CD8-positive, alpha-beta memory T cell (primary cell): ENCODE results near the gene MYADML2. TPM values are rescaled to one million over a fixed set of nuclear protein-coding genes. Genes with fewer than 3 reads are reported as not detected.

Experiments used
- CTCF ChIA-PET: fragments of 350-600 bp; sonication (Branson Sonifier 250); formaldehyde crosslinking; loops from one replicate; lab custom pipeline; 2021; ENCODE audit warnings: antibody characterized with exemption; lab: Charles Lee
- POLR2A ChIA-PET: fragments of 350-600 bp; sonication (Branson Sonifier 250); formaldehyde crosslinking; loops from one replicate; lab custom pipeline; 2021; ENCODE audit warnings: antibody characterized with exemption; lab: Charles Lee
- DNase-seq, 5 donors: peaks; one replicate each; pipeline versions ENCODE4 v3.0.0 to v3.0.0-alpha.2; 2020 to 2022; ENCODE audit warnings: mixed read lengths in 1 of 5
- H3K27ac ChIP-seq: one replicate; pipeline ENCODE4 v1.7.0; 2013; ENCODE audit warnings: low read depth, mild to moderate bottlenecking, low read length, moderate library complexity
- H3K27me3 ChIP-seq: 2 replicates; pipeline ENCODE4 v1.7.0; 2013; ENCODE audit warnings: low read length, mild to moderate bottlenecking; ENCODE audit not compliant: insufficient read depth, poor library complexity, severe bottlenecking
- H3K36me3 ChIP-seq: 2 replicates; pipeline ENCODE4 v1.7.0; 2013; ENCODE audit warnings: mild to moderate bottlenecking, low read length, moderate library complexity; ENCODE audit not compliant: insufficient read depth
- H3K4me1 ChIP-seq: 2 replicates; pipeline ENCODE4 v1.7.0; 2013; ENCODE audit warnings: mild to moderate bottlenecking, low read length, moderate library complexity; ENCODE audit not compliant: insufficient read depth
- H3K4me3 ChIP-seq: 2 replicates; pipeline ENCODE4 v1.7.0; 2013; ENCODE audit warnings: mild to moderate bottlenecking, low read length
- H3K9me3 ChIP-seq: 2 replicates; pipeline ENCODE4 v1.7.0; 2013; ENCODE audit warnings: mild to moderate bottlenecking, low read length
- H3K27ac Mint-ChIP-seq, 8 donors: one replicate each; pipeline ENCODE4 v1.8.0; 2020 to 2021; ENCODE audit warnings: mixed read lengths in 8 of 8, mild to moderate bottlenecking in 6 of 8, inconsistent platforms in 3 of 8, moderate library complexity in 3 of 8
- H3K27me3 Mint-ChIP-seq, 2 donors: one replicate each; pipeline ENCODE4 v1.8.0; 2020 to 2021; ENCODE audit warnings: mixed read lengths in 2 of 2, mild to moderate bottlenecking in 1 of 2, moderate library complexity in 1 of 2
- H3K36me3 Mint-ChIP-seq, 3 donors: one replicate each; pipeline ENCODE4 v1.8.0; 2020 to 2021; ENCODE audit warnings: mixed read lengths in 3 of 3, inconsistent platforms in 1 of 3, mild to moderate bottlenecking in 1 of 3
- H3K4me1 Mint-ChIP-seq, 3 donors: one replicate each; pipeline ENCODE4 v1.8.0; 2020 to 2021; ENCODE audit warnings: mixed read lengths in 3 of 3, inconsistent platforms in 1 of 3, mild to moderate bottlenecking in 1 of 3
- H3K4me3 Mint-ChIP-seq, 7 donors: one replicate each; pipeline ENCODE4 v1.8.0; 2020 to 2021; ENCODE audit warnings: mixed read lengths in 7 of 7, mild to moderate bottlenecking in 6 of 7, moderate library complexity in 4 of 7, inconsistent platforms in 2 of 7
- H3K9me3 Mint-ChIP-seq, 5 donors: one replicate each; pipeline ENCODE4 v1.8.0; 2020 to 2022; ENCODE audit warnings: mixed read lengths in 5 of 5, mild to moderate bottlenecking in 3 of 5, moderate library complexity in 2 of 5, inconsistent platforms in 1 of 5
- polyA plus RNA-seq: library from polyadenylated mRNA; unstranded; fragments of 300-500 nt; fragmentation: Illumina TruSeq; gene quantifications from one replicate; pipeline ENCODE4 v1.2.3, GENCODE V29; 2021
- total RNA-seq, 2 experiments: library from RNA; stranded (reverse); gene quantifications; one replicate each; pipeline ENCODE4 v1.2.3, GENCODE V29; 2021

Gene MYADML2
- total and polyA plus RNA-seq, 3 experiments from 2014 or later: not detected

DNA sequence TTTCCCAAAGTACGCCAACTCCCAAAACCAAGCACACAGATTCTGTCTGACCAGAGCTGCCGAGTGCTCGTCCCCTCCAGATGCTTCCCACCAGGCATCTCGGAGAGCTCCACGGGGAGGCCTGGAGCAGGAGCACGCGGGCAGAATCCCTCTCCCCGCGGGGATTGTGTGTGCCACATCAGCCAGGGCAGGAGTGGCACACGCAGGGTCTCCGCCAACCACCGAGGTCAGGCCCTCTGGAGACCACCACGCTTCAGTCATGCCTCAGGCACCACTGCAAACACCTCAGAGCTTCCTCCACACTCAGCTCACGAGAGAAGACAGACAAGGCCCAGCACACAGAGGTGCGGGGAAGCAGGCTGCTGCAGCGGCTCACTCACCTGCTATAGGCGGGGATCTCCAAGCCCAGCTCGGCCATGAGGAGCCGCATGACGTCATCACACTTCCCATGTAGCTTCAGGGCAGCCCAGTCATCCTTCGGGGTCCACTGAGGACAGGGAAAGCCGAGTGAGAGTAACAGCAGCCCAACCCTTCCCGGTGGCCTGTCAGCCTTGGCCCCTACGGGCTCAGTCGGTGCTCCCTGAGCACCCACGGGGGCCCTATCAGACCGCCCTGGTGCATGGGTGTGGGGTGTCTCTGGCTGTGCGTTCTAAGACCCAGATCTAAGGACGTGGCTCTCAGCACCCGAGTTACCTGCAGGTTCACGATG, 33.5 kb downstream of the MYADML2 start:
- Histone ChIP-seq H3K36me3 (peaks cover 32% of the 10 kb centered on the region), H3K4me3 (no peak overlapping the region), H3K4me1 (peaks cover 35% of the 10 kb centered on the region), H3K27ac (no peak overlapping the region), H3K9me3 (no peaks in the 10 kb centered on the region), H3K27me3 (no peaks in the 10 kb centered on the region)
- ChIA-PET CTCF (no interaction called here), POLR2A (interaction anchor here (0.6 to 1.2 kb wide), 2 partner anchors 13 to 51 kb away, joined by 4 to 6 read pairs; no protein-coding TSS in a partner anchor)
- H3K27ac Mint-ChIP-seq: peak overlapping the region in 3 of 8 donors; percentile 5 to 71 (median 68)
- H3K9me3 Mint-ChIP-seq: no peaks in the 10 kb centered on the region
- peaks cover 0 to 61% (median 6%) of the 10 kb centered on the region in 3 donors for H3K36me3 Mint-ChIP-seq
- no peak for DNase-seq
- H3K4me1 Mint-ChIP-seq: peaks cover 22 to 53% (median 26%) of the 10 kb centered on the region in 3 donors
- H3K27me3 Mint-ChIP-seq: no peaks in the 10 kb centered on the region
- H3K4me3 Mint-ChIP-seq: peak overlapping the region in 5 of 7 donors; percentile 8 to 82 (median 38)

DNA sequence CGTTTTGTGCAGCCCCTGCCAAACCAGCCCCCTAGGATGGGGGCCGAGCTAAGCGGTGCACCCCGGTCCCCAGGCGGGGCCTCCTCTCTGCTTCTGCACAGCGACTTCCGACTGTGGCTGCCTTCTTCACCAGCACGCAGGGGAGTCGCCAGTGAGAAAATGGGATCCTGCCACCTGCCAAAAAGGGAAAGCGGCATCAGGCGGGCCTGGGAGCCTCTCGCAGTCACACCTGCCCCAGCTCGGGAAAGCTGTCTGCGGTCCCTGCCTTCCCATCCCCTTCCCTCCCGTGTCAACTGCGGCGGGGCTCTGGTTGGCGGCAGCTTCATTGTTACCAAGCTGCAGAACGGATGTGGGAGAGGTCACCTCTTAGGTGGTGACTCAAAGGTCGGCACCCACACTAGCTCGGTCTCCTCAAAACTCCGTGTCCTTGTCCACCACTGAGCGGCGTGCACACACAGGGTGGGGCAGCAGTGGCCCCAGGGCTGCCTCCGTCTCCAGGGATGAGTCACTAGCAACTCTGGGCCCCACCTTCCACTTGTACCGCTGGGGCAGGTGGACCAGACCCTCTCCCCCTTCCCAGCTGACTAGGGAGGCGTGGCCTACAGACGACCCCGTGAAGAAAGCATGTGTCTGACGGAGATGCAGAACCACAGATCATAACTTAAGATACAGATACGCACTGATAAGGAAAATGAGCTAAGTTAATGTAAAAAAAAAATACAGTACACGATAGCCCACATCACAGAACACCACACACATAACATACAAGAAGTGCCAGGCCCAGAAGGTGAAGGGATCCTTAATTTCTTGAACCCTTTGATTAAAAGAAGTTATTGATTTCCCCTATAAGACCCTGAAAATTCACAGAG, 34.4 kb downstream of the MYADML2 start:
- POLR2A ChIA-PET: interaction anchor here (1.2 kb wide), 1 partner anchor 13 kb away, joined by 4 read pairs; no protein-coding TSS in a partner anchor
- Histone ChIP-seq H3K36me3 (peaks cover 32% of the 10 kb centered on the region), H3K27ac (no peak overlapping the region)

DNA sequence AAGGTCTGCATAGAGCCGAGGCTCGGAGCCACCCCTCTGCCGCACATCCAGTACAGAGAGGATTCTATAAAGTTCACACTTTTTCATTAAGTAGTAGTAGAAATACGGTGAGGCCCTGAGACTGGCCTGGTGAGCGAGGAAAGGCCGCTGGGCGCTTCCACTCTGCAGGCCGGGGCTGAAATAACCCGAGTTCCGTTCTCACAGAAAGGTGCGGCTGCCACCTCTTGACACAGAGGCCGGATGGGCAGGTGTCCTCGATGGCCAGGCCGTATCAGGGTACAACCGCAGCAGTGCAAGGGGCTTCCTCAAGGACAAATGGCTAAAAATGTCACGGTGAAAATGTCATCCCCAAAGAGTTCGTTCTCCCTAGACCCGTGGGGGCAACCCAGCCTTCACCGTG, 35.1 kb downstream of the MYADML2 start:
- CTCF ChIA-PET: no interaction called here
- H3K4me3 Mint-ChIP-seq: peak overlapping the region; percentile 44 to 90 (median 70)
- Histone ChIP-seq H3K27me3 (no peaks in the 10 kb centered on the region), H3K4me3 (no peak overlapping the region), H3K27ac (no peak overlapping the region), H3K4me1 (peaks cover 26% of the 10 kb centered on the region), H3K9me3 (no peaks in the 10 kb centered on the region), H3K36me3 (peaks cover 32% of the 10 kb centered on the region)
- peaks cover 0 to 67% (median 6%) of the 10 kb centered on the region in 3 donors for H3K36me3 Mint-ChIP-seq
- H3K27me3 Mint-ChIP-seq: no peaks in the 10 kb centered on the region
- H3K9me3 Mint-ChIP-seq: no peaks in the 10 kb centered on the region
- peak overlapping the region in 5 of 8 donors; percentile 21 to 70 (median 32) for H3K27ac Mint-ChIP-seq
- H3K4me1 Mint-ChIP-seq: peaks cover 12 to 41% (median 14%) of the 10 kb centered on the region in 3 donors
- no peak for DNase-seq
- POLR2A ChIA-PET: no interaction called here

More for the DNA sequence above, 34.4 kb downstream of the MYADML2 start:
- Histone ChIP-seq H3K4me1 (peaks cover 31% of the 10 kb centered on the region), H3K4me3 (no peak overlapping the region), H3K9me3 (no peaks in the 10 kb centered on the region), H3K27me3 (no peaks in the 10 kb centered on the region)
- peak overlapping the region; percentile 3 to 82 (median 38) for H3K4me3 Mint-ChIP-seq
- CTCF ChIA-PET: no interaction called here
- H3K27me3 Mint-ChIP-seq: no peaks in the 10 kb centered on the region
- H3K9me3 Mint-ChIP-seq: no peaks in the 10 kb centered on the region
- H3K36me3 Mint-ChIP-seq: peaks cover 0 to 69% (median 6%) of the 10 kb centered on the region in 3 donors
- H3K27ac Mint-ChIP-seq: peak overlapping the region in 4 of 8 donors; percentile 5 to 71 (median 53)
- H3K4me1 Mint-ChIP-seq: peaks cover 17 to 45% (median 19%) of the 10 kb centered on the region in 3 donors
- DNase-seq: no peak

DNA sequence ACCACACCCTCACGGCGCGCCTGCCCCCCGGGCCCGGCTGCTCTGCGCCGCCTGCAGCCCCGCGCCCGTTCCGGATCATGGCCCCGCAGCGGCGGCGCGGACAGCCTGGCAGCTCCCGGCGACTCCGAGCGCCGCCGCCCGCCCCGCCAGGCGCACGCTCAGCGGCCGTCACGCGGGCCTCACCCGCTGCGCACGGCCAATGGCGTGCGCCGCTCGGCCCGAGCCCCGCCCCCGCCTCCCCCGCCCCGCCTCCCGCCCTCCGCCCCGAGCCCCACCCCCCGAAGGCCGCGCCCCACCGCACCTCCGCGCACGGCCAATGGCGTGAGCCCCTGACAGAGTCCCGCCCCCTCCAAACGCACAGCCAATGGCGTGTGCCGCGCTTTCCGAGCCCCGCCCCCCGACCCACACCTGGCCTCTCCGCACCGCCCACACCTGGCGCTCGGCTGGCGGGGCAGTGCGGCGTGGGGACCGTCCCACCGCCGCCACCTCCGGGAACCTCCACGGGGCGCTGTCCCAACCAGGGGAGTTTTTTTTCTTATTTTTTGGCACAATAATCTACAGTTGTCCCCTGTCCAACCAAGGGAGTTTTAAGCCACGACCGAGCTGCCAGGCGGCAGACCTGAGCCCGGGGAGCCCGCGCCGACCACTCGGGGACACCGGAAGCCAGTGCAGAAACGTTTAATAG, 35.6 kb downstream of the MYADML2 start, which contains the start of gene PCYT2:
PCYT2 (minus strand) TSS at position 123 of the 685 bp plus-strand sequence; CDS start at position 79, 44 bp downstream.
- Mint-ChIP-seq H3K36me3 (peaks cover 0 to 68% (median 6%) of the 10 kb centered on the region in 3 donors), H3K4me1 (peaks cover 7 to 35% (median 10%) of the 10 kb centered on the region in 3 donors), H3K27ac (peak within 1 kb of the TSS in 7 of 8 donors; percentile 54 to 88 (median 70)), H3K27me3 (no peaks in the 10 kb centered on the region), H3K4me3 (peak within 1 kb of the TSS; percentile 84 to 90 (median 88)), H3K9me3 (no peaks in the 10 kb centered on the region)
- Histone ChIP-seq H3K27ac (peak within 1 kb of the TSS; percentile 69), H3K4me3 (peak within 1 kb of the TSS; percentile 68), H3K36me3 (peaks cover 32% of the 10 kb centered on the region), H3K9me3 (no peaks in the 10 kb centered on the region), H3K4me1 (peaks cover 21% of the 10 kb centered on the region), H3K27me3 (no peaks in the 10 kb centered on the region)
- DNase-seq: peak; percentile 89 to 95 (median 91)
- POLR2A ChIA-PET: interaction anchor here (0.6 to 1.0 kb wide), 2 partner anchors 16 to 19 kb away, joined by 3 read pairs; partner anchors contain the start of gene MAFG
- CTCF ChIA-PET: no interaction called here

DNA sequence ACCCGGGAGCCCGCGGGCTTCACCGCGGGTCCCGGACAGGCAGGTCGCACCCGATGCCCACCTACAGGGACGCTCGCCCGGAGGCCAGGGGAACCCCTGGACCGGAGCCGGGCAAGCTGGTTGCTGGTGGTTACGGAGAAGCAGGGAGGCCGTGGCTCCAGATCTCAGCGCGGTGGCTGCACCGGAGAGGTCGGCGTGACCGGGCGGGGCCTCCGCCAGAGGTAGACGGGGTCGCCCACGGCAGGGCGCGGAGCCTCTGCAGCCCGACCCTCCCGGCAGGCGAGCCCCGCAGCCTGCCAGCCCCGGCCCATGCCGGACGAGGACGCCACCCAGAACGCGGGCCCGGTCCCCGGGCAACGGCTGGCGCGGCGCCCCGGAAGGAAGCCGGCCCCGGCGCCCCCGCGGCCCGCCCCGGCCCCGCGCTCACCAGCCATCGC, 36.2 kb downstream of the MYADML2 start:
- Histone ChIP-seq H3K9me3 (no peaks in the 10 kb centered on the region), H3K4me1 (peaks cover 16% of the 10 kb centered on the region), H3K36me3 (peaks cover 32% of the 10 kb centered on the region), H3K27ac (peak overlapping the region; percentile 69), H3K27me3 (no peaks in the 10 kb centered on the region), H3K4me3 (peak overlapping the region; percentile 68)
- ChIA-PET CTCF (no interaction called here), POLR2A (interaction anchor here (0.6 to 1.0 kb wide), 2 partner anchors 17 to 18 kb away, joined by 3 read pairs; partner anchors contain the start of gene MAFG)
- H3K9me3 Mint-ChIP-seq: no peaks in the 10 kb centered on the region
- peak overlapping the region in 2 of 8 donors; percentile 39 to 88 for H3K27ac Mint-ChIP-seq
- no peak for DNase-seq
- peak overlapping the region; percentile 84 to 89 (median 88) for H3K4me3 Mint-ChIP-seq
- H3K36me3 Mint-ChIP-seq: peaks cover 0 to 70% (median 6%) of the 10 kb centered on the region in 3 donors
- peaks cover 2 to 29% (median 7%) of the 10 kb centered on the region in 3 donors for H3K4me1 Mint-ChIP-seq
- no peaks in the 10 kb centered on the region for H3K27me3 Mint-ChIP-seq

DNA sequence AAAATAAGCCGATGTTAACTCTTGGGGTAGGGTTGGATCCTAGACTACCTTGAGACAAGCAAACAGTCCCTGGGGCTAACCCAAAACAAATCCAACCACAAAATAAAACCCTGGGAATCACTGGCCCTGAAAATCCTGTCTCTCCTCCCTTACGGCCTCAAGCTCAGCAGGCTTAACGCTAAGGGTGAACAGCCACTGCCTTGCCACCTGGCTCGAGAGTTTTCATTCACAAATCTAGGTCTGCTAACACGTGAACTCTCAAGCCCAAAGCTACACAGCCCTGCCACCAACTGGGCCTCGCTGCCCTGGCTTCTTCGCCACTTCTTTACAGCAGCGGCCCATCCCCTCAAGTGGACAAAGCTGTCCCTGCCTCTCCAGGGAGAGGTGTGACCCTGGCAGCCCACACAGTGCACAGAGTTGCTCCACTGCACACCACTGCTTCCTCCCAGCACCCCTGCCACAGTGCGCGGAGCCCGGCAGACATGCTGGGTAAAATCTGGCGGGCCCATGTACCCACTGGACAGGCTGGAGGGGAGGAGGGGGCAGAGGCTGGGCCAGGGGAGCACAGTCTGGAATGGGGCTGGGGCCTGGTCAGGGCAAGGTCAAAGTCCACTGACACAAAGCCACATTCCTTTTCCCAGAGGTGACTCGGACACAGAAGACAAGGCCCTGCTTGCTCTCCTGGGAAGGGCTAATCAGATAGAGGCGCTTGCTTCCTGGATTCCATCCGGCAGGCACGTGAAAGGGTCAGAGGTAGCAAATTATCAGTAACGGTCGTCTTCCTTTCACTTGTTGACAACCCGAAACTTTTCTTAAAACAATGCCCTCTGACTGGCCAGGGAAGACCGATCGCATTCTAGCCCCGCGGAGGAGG, 36.8 kb downstream of the MYADML2 start:
- Mint-ChIP-seq H3K4me3 (peak overlapping the region; percentile 84 to 89 (median 88)), H3K27ac (peak overlapping the region in 7 of 8 donors; percentile 38 to 88 (median 57)), H3K27me3 (no peaks in the 10 kb centered on the region), H3K9me3 (no peaks in the 10 kb centered on the region), H3K4me1 (peaks cover 0 to 27% (median 6%) of the 10 kb centered on the region in 3 donors), H3K36me3 (peaks cover 0 to 65% (median 6%) of the 10 kb centered on the region in 3 donors)
- Histone ChIP-seq H3K4me3 (peak overlapping the region; percentile 68), H3K36me3 (peaks cover 26% of the 10 kb centered on the region), H3K9me3 (no peaks in the 10 kb centered on the region), H3K27me3 (no peaks in the 10 kb centered on the region), H3K4me1 (peaks cover 16% of the 10 kb centered on the region), H3K27ac (peak overlapping the region; percentile 69)
- ChIA-PET POLR2A (interaction anchor here (1.0 kb wide), 1 partner anchor 17 kb away, joined by 3 read pairs; the partner anchor contains the start of gene MAFG), CTCF (interaction anchor here (1.7 kb wide), 1 partner anchor 18 kb away, joined by 5 read pairs; the partner anchor contains the start of gene MAFG)
- DNase-seq: no peak
